IPS DF 4.7 (cell line): ENCODE data around the gene EIF4A3.
A peak's percentile ranks its signal among the peaks of the same experiment; 100 is the strongest.

Experiments
- DNase-seq: peaks from one replicate; pipeline ENCODE4 v3.0.0-alpha.2; 2013; ENCODE audit warnings: low spot score; ENCODE audit errors: extremely low read depth

Gene EIF4A3

GRCh38 chr17:80147035-80147822 lies at the start of gene EIF4A3:
EIF4A3 (minus strand) TSS chr17:80147128; CDS start chr17:80146961, 167 bp downstream.
- peak; percentile 92 for DNase-seq

- DNase-seq: no peak
These were observed 49.7 kb upstream of the EIF4A3 start for GRCh38 chr17:80196652-80197051.

GRCh38 chr17:80195671-80196529 lies 49.0 kb upstream of the EIF4A3 start:
- DNase-seq: no peak

GRCh38 chr17:80195141-80195540 lies 48.2 kb upstream of the EIF4A3 start:
- no peak for DNase-seq

- DNase-seq: no peak
These were observed 45.1 kb upstream of the EIF4A3 start for GRCh38 chr17:80191865-80192661.

GRCh38 chr17:80191192-80191591 lies 44.3 kb upstream of the EIF4A3 start:
- no peak for DNase-seq

- no peak for DNase-seq
These were observed 43.8 kb upstream of the EIF4A3 start for GRCh38 chr17:80190716-80191115.

- DNase-seq: no peak
These were observed 42.7 kb upstream of the EIF4A3 start for GRCh38 chr17:80189611-80190010.

GRCh38 chr17:80187515-80187941 lies 40.6 kb upstream of the EIF4A3 start:
- DNase-seq: no peak

GRCh38 chr17:80187090-80187489 lies 40.2 kb upstream of the EIF4A3 start:
- no peak for DNase-seq

- DNase-seq: no peak
These were observed 39.0 kb upstream of the EIF4A3 start for GRCh38 chr17:80185968-80186367.

GRCh38 chr17:80184423-80184714 lies 37.4 kb upstream of the EIF4A3 start:
- DNase-seq: no peak

- no peak for DNase-seq
These were observed 36.9 kb upstream of the EIF4A3 start for GRCh38 chr17:80183581-80184422.

- DNase-seq: no peak
These were observed 35.9 kb upstream of the EIF4A3 start for GRCh38 chr17:80182845-80183223.

GRCh38 chr17:80182118-80182844 lies 35.4 kb upstream of the EIF4A3 start:
- DNase-seq: no peak

GRCh38 chr17:80181431-80181830 lies 34.5 kb upstream of the EIF4A3 start:
- no peak for DNase-seq

- no peak for DNase-seq
These were observed 33.3 kb upstream of the EIF4A3 start for GRCh38 chr17:80180192-80180591.

- no peak for DNase-seq
These were observed 31.2 kb upstream of the EIF4A3 start for GRCh38 chr17:80177986-80178595.

- no peak for DNase-seq
These were observed 29.8 kb upstream of the EIF4A3 start for GRCh38 chr17:80176757-80177156.

- no peak for DNase-seq
These were observed 27.0 kb upstream of the EIF4A3 start for GRCh38 chr17:80173916-80174315.
